Fibroblast of skin of scalp (primary cell): ENCODE results near the gene CHST3.
"Not testable (repeated sequence)": the region's sequence is repeated elsewhere in the genome, so short reads cannot be mapped to it uniquely, and the experiment has no call there.

Experiments
- DNase-seq: peaks from one replicate; pipeline ENCODE4 v3.0.0-alpha.2; 2013

Gene CHST3

DNA sequence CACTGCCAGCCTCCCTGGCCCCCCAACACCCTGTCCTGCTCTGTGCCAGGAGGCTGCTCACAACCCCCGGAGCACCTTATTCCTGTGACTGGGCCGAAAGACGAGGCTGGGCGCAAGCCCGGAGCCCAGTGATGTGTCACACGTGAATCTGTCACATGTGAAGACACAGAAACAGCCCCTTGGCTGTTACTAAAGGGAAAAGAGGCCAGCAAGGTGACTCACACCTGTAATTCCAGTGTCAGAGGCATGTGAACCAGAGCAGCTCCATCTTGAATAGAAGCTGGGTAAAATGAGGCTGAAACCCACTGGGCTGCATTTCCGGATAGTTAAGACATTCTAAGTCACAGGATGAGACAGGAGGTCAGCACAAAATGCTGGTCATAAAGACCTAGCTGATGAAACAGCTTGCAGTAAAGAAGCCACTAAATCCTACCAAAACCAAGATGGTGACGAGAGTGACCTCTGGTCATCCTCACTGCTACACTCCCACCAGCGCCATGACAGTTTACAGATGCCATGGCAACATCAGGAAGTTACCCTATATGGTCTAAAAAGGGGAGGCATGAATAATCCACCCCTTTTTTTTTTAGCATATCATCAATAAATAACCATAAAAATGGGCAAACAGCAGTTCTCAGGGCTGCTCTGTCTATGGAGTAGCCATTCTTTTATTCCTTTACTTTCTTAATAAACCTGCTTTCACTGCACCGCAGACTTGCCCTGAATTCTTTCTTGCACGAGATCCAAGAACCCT is 68.4 kb downstream of the CHST3 start:
- not testable (repeated sequence) for DNase-seq

DNA sequence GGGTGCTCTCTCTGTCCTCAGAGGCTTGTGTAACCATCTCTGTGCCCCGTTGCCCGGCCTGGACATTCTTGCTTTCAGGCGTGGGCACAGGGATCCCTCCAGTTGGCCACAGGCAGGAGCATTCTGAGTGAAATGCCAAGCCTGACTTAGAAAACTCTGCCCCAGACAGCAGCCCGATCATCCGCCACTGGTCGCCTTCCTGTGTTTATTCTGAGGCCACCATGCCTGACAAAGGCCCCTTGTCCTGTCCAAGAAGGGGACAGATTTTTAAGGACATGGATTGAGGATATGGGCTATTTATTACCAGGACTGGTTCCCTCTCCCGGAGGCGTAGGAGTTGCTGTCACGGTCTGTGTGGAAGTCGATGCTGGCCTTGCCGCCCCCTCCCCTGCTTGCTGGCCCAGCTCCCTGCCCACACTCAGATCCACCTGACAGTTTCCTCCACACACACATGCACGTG is 69.9 kb downstream of the CHST3 start:
- no peak for DNase-seq

DNA sequence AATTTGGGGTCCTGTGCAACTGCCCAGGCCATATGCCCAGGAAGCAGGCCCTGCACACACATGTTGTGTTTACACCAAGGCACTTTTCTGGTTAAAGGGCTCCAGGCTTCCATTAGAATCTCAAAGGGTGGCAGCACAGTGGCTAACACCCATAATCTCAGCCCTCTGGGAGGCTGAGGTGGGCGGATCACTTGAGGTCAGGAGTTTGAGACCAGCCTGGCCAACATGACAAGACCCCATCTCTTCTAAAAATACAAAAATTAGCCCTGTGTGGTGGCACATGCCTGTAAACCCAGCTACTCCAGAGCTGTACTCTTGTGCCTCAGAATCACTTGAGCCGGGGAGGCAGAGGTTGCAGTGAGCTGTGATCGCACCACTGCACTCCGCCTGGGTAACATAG is 70.6 kb downstream of the CHST3 start:
- no peak for DNase-seq

DNA sequence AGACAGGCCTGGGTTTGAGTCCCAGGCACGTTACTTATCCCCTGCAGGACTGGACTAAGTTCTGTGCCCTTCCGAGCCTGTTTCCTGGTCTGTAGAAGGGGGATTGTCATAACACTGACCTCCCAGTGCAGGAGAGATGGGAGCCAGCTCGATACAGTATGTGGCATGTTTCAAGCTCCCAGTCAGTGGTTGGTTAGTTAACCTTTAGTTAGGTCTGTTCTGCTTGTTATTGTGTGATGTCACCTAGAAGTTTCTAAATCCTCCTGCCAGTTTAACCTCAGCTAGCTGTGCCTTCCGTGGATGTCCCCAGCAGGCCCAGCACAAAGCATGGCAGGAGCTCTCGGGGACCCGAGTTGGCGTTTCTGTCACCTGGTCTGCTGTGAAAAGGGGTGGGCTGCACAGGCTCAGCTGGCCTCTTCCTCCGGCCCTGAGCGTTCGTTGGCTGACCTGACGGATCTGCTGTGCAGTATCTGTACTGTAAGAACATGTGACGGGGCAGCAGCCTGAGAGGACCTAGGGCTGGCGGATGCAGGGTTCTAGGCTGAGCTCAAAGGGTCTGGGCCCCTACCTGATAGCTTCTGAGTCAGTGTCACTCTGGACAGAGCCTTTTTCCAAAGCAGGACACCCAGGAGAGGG is 71.2 kb downstream of the CHST3 start:
- no peak for DNase-seq

DNA sequence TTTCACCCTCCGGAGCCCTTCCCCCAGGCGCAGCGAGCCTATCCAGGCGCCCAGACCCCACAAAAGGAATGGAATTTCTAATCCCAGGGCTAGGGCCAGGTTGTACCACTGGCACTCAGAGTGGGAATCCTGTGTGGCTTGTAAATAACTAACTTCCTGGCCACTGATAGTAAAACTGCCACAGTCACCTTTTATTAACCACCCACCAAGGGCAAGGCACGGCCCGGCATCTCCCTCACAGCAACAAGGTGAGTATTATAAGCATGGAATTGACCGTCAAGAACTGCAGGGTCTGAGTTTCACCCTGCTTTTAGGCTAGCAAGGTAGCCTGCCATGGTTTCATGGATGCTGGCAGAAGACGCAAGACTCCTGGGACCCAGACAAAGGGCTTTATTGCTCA is 73.1 kb downstream of the CHST3 start:
- no peak for DNase-seq

DNA sequence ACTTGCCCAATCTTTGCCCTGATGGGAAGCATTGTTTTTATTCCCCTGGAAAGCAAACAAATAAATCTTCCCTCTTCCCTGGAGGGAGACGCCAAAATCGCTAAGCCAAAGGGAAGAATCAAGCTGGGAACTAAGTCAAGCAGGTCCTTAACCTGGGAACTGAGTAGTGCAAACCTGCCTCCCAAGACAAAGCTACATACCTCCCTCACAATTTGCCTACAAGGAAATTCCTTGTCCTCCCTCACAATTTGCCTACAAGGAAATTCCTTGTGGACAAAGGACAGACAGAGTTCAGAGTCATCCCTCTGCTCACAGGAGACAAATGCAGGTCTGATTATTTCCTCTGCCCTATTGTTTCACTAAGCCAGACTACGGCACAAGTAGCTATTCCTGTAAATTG is 73.6 kb downstream of the CHST3 start:
- DNase-seq, result no peak

DNA sequence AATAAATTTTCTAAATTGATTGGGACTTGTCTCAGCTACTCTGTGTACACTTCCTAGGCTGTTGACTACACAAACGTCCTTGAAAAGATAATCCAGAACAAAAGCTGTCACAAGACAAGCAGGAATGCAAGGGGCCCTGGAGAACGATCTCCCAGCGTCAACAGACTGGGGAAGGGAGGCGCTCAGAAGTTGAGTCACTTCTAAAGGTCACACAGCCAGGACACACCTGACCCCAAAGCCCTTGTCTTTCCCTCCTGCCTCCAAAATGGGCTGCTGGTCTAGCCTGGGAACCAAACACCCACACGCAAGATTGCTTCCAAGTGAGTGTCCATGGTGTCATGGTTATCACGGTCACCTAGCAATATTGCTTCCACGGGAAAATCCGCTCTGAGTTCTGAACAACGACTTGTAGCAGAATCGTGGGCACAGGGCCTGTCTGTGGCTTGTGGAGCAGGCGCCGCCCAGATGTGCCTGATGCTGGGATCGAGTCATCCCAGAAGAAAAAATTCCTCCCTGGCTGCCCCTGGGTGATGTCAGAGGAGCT is 74.3 kb downstream of the CHST3 start:
- DNase-seq, result peak; percentile 47

DNA sequence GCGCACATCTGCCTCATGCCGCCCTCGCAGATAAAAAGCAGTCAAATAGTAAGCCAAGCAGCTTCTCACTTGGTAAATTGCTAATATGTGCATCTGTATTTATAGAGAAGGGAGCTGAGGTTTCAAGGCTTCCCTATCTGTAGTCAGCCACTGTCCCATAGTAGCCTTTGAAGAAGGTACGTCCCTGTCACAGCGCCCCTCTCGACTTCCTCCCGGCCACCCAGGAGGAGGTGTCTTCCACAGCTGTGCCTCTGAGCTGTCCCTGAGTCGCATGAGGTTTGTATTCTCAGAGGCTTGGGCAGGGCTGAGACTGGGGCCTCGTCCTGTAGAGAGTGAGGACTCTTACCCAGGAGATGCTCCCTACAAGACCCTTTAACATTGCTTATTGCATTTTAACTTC is 75.2 kb downstream of the CHST3 start:
- no peak for DNase-seq

DNA sequence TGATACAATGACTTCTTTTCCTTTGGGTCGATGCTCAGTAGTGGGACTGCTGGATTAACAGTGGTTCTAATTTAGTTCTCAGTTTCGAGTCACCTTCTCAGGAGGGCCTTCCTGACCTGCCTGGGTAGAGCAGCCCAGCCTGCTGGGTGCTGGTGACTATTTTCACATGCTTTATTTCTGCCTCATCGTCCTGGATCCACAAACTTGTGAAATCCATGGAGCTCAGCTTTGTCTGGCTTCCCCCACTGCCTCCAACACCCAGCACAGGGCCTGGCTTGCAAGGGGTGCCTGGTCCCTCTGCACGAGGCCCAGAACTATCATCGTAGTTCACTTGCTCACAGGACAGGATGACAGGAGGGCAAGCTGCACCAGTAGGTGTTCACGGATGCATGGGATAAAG is 77.3 kb downstream of the CHST3 start:
- no peak for DNase-seq

DNA sequence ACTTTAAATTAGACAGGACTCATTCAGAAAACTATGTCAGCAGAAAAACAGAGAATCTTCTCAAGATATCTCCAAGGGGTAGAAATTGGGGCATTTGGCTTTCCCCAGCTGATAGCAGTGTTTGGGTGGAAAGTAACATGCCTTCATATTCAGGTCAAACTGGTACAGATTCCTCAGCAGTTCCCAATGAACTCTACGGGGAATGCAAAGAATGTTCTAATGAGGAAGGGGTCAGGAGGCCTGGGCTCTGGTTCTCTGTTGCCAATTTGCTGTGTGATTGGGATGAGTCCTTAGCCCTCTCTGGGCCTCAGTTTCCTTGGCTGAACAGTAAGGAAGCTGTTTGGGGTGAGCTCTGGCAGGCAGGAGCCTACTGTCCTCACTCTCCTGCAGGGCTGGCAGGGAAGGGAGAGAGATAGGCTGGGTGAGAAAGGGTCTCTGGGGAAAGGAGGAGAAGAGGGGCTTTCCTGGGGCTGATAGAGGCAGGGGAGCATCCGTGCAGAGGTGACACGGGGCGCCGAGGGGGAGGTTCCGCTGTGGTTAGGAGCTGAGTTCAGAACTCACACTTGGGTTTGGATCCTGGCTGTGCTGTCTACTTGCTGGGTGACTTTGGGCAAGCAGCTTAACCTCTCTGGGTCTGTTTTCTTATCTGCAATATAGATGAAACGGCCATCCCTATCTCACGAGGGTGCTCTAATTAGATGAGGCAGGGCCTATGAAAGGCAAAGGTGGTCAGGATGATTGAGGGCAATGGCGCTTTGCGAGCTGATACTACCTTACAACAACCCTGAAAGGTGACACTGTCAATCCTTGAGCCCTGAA is 79.0 kb downstream of the CHST3 start:
- no peak for DNase-seq

DNA sequence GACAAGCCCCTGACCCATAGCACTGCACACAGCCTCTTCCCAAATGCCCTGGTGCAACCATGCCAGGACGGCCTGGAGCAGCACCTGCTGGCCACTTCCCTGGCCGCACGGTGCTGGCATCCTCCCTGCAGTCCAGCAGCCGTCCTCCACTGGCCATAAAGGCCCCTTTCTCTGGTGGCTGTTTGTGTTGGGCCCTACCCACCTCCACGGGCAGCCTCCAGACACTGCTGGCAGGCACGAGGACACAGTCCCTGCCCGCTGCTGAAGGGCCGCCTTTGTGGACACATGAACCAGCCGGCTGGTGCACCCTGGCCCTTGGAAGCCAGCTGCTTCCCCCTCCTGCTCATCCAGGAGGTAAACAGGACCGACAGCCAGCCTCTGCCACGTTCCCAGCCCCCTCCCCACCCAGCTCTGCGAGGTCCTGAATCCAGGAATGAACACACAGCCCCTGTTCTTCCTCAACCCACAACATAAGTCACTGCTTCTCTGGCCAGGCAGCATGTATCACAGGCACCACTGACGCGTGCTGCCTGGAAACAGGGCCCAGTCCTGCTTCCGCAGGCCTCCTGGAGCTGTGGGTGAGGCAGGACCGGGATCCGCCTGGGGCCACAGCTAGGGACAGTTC is 80.3 kb downstream of the CHST3 start:
- DNase-seq, result no peak

DNA sequence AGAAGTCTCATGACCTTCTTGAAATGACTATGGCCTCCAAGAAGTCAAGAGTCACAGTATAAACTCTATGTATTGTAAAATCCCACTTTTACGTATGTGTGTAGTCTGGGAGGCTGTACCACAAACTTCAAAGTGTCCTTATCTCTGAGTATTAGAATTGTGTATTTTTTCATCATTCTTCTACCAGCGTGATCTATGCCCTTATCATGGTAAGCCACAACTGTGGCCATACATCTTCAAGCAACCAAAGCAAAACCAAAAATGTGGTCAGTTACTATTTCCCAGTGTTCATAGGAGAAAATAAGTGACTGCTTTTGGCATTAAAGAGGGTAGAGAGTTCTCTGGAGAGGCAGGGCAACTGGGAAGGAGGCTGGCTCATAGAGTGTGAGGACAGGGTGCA is 81.4 kb downstream of the CHST3 start:
- no peak for DNase-seq

DNA sequence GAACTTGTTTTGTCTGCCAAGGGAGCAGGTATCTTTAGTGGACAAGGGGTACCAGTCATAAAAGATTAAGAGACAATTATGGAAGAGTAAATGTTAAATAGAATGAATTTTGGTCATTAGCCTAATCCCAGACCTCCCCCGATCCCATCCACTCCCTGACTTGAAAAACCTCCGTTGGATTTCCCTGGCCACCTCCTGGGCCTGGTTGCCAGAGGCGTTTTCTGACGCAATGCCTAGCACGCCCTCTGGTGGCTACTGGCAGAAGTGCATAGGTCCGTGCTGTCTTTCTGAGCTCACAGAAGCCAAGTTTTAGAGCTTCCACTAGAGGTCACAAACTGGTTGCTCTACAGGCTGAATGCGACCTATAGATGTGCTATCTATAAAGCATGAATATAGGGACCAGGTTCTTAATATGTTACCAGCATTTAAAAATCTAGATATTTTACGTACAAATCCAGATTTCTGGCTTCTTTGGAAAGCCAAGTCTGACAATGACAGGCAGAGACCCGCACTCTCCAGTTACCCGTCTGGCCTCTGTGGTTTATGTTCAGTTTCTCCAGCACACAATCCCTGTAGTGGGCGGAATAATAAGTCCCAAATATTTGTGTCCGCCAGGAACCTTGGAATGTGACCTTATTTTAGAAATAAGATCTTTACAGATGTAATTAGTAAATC is 84.4 kb downstream of the CHST3 start:
- peak; percentile 93 for DNase-seq

DNA sequence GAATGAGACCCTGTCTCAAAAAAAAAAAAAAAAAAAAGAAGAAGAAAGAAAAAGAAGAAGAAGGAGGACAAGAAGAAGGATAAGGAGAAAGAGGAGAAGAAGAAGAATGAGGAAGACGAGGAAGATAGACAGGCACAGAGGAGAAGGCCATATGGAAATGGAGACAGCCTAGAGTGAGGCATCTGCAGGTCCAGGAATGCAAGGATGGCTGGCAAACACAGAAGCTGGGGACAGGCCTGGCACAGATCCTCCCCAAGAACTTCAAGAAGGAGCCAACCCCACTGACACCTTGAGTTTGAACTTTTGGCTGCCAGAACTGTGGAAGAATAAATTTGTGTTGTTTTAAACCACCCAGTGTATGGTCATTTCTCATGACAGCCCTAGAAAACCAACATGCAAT is 85.3 kb downstream of the CHST3 start:
- no peak for DNase-seq

DNA sequence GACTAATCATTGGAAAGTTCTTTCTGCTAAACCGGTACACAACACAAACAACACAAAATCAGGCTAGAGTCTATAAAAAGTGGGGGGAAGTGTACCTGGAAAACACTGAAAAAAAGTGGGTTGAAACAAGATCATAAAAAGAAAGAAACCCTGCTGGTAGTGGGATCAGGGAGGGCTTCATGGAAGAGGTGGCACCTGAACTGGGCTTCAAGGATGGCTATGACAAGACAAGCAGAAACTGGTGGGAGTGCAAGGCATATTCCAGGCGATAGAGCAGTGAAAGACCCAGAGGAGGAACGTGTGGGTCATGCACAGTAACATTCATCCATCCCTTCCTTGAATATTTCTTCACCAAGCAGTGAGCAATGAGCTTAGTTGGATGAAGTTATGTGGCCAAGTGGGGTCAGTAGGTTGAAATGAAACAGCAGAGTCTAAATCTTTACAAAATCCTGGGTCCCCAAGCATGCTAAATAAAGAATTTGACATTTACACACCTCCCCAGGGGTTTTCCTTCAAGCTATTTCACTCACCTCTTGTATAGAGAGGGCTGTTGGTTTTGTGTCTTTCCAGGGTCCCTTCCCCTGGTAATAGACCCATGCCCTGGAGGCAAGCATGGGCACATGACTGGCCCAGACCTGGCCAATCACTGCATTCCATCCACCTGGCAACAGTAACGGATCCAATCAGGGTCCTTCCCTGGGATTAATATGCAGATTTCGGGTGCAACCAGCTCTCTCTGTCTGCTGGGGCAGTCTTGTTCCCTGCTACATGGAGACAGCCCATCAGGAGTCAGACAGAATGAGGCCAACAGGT is 86.0 kb downstream of the CHST3 start:
- DNase-seq, result no peak

DNA sequence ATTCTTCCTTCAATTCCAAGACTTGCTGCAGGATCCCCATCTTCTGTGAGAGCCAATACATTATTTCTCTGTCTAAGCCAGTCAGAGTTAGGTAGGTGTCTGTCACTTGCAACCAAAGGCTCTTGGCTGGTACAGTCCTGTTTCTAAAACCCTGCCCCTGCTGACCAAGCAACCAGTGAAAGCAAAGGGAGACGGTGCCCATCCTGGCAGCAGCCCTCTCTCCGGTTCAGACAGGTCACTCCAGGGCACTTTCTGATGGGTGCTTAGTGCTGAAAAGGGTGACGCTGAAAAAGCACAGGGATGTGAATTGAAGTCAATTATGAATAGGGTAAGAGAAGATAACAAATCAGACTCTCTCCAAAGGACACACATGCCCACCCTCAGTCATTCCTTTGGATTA is 86.7 kb downstream of the CHST3 start:
- DNase-seq, result no peak

DNA sequence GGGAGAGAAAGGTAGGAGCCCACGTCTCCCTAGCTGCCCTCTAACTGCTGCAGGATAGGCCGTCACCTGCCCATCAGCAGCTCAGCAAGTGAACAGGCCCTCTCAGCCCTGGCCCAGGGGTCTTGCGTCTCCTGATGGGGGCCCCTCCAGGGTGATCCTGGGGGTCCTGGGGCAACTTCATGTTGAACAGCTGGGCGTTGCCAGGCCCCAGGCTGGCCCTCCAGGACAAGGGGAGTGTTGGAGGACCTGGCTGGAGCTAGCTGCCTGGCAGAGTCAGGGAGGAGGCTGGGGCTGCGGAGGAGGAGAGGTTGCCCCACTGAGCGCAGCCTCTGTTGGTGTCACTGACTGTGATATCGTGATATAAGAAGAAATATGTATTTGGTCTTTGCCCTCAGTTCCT is 89.5 kb downstream of the CHST3 start:
- DNase-seq, result no peak

DNA sequence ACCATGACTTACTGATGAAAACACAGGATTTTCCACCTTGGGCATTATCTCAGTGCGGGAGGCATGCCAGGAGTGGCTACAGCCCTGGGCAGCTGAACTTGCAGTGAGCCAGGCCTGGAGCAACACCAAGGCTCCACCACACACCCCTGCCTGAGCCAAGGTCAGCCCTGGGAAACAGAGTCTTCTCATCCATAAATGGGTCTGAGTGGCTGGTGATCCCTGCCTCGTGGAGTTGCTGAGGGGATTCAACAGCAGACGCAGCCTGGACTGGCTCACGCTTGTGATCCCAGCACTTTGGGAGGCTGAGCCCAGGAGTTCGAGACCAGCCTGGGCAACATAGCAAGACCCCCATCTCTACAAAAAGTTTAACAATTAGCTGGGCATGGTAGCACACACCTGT is 91.9 kb downstream of the CHST3 start:
- no peak for DNase-seq

DNA sequence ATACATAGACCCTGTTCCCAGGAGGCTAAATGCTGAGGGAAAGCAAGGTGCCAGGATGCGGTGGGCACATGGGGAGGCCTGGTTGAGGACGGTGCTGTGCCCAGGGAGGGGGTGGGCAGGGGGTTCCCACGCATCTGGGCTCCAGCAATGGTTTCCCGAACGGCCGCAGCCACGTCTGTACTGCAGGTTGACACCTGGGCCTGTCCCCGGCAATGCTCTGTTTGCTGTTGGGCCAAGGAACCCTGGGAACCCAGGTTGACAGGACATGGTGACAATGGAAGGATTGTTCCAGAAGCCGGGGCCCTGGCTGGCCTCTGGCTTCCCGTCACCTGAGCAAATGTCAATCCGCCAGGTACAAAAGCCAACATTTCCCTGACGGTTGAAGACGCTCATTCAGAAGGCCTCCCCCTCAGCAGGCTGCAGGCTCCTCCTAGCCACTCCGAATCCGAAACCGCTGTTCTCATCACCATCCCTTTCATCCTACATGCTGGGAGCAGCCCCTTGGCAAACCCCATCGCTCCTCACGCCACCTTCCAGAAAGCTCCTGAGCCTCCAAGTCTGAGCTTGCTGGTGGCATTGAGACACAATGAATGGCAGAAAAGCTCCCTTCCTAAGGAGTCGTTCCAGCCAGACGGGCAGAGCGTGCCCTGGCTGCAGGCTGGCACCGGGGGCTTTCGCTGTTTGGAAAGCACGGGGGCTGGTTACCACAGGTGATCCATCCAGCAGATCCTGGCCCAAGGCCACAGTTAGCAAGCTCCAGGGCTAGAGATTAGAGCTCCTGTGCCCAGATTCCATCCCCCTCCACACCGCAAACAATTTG is 92.9 kb downstream of the CHST3 start:
- DNase-seq, result no peak

DNA sequence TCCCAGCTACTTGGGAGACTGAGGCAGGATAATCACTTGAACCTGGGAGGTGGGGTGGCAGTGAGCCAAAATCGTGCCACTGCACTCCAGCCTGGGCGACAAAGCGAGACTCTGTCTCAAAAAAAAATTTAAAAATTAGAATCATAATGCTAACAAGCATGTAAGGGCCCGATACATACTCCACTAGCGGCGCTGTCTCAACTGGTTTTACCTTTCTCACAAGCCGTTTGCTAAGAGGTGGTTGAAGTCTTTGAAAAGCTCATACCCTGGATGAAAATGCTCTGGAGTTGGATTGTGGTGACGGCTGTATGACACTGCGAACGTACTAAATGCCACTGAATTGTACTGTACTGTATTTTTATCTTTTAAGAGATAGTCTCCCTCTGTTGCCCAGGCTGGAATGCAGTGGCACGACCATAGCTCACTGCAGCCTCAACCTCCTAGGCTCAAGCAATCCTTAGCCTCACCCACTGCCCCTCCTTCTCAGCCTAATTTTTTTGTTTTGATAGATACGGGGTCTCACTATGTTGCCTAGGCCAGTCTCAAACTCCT is 94.2 kb downstream of the CHST3 start:
- DNase-seq, result no peak
